Pancreas (tissue), 10 donors: ENCODE data around the gene SH2B3. TPM values are rescaled to one million over a fixed set of nuclear protein-coding genes. Genes with fewer than 3 reads are reported as not detected.

Experiments
- ATAC-seq, 4 donors: fragments of 200-7000 bp; cut with Tn5 transposase; one replicate each; pipeline versions ENCODE4 v1.8.0 to v1.9.1; 2020; ENCODE audit warnings: mild to moderate bottlenecking in 4 of 4, moderate library complexity in 4 of 4
- DNase-seq, 6 donors: peaks; one replicate each; pipeline ENCODE4 v3.0.0-alpha.2; 2020
- FAIRE-seq: peaks from 2 replicates; lab custom pipeline; 2012; peaks lifted over from hg19 to GRCh38; lab: Jason Lieb, UNC
- H3K27ac ChIP-seq, 4 donors: fragments of 200-600 bp; sonication (generic); 1 replicate in 3 of 4; 2 replicates in 1 of 4; pipeline versions ENCODE4 v1.5.0 to v1.8.0; 2020
- H3K27me3 ChIP-seq, 4 donors: fragments of 200-600 bp; one replicate each; pipeline ENCODE4 v1.8.0; 2021
- H3K36me3 ChIP-seq, 3 donors: fragments of 200-600 bp; sonication (generic) in 1 of 3; one replicate each; pipeline versions ENCODE4 v1.5.0 to v1.8.0; 2020 to 2021
- H3K4me1 ChIP-seq, 3 donors: fragments of 200-600 bp; one replicate each; pipeline ENCODE4 v1.8.0; 2021
- H3K4me3 ChIP-seq, 4 donors: fragments of 200-600 bp; sonication (generic) in 2 of 4; one replicate each; pipeline versions ENCODE4 v1.5.0 to v1.8.0; 2020 to 2021
- H3K9me3 ChIP-seq, 4 donors: fragments of 200-600 bp; one replicate each; pipeline ENCODE4 v1.8.0; 2021
- CTCF ChIP-seq, 4 donors: fragments of 200-600 bp; sonication (generic) in 3 of 4; IDR thresholded peaks; one replicate each; pipeline versions ENCODE4 v1.5.0 to v1.8.0; 2021; ENCODE audit warnings: antibody characterized with exemption in 4 of 4
- WGBS, 2 donors: extraction: QIAGEN DNeasy Blood & Tissue Kit; methylation state at CpG; one replicate each; pipeline ENCODE4 v1.1.7; 2013; 5-methylcytosine and 5-hydroxymethylcytosine counted together
- intact Hi-C, 3 donors: fragments of 100-400 bp; cut with DNase I; formaldehyde crosslinking; loops; one replicate each; pipeline versions ENCODE4 v1.11.1 to v1.14.2; 2022
- polyA plus RNA-seq, 2 donors: library from polyadenylated mRNA; stranded (reverse); fragments of 200-250 nt; gene quantifications; one replicate each; pipeline ENCODE4 v1.2.3, GENCODE V29; 2013
- total RNA-seq, 6 donors: library from RNA; stranded (reverse); fragmentation: NEBNext Ultra II Directional in 4 of 6; extraction: Animal tissue kit (Norgen Biotek cat#: 25700) in 4 of 6; gene quantifications; one replicate each; pipeline versions ENCODE4 v1.2.1 to v1.2.4, GENCODE V29; 2021 to 2023
- donor health status: healthy with polysubstance abuse.
- donor health status: DM: no; HTN: no; CAD: no; lungs with moderate emphysema.
- donor health status: DM: no; HTN: no; CAD: no.
- donor health status: control.
- donor health status: control.
- donor health status: Bipolar disorder and iron deficiency.
- donor health status: DM: yes; HTN: yes; CAD: no.
- donor health status: DM: no; HTN: no; CAD: no.
- donor health status: DM: no; HTN: no; CAD: no.
- donor health status: DM: yes; HTN: yes; CAD: no.

Gene SH2B3
- total and polyA plus RNA-seq, 8 donors = 2.8 to 15.0 (median 6.5) TPM

- Histone ChIP-seq H3K4me1 (peaks cover 0 to 6% (median 3%) of the 10 kb centered on the region in 3 donors), H3K36me3 (no peaks in the 10 kb centered on the region), H3K27ac (no peak overlapping the region), H3K4me3 (no peak overlapping the region), H3K27me3 (no peaks in the 10 kb centered on the region), H3K9me3 (no peaks in the 10 kb centered on the region)
- ATAC-seq (no peak), FAIRE-seq (no peak), DNase-seq (no peak)
- intact Hi-C loops = no loop called here
- TF ChIP-seq CTCF (IDR thresholded peaks at IDR 0.05) = no peak
- 87 to 94% methylated on average over 11 of the region's 11 CpGs for whole genome bisulfite sequencing, 2 donors
These were observed 20.8 kb downstream of the SH2B3 start for GRCh38 chr12:111426344-111427185.

- ATAC-seq (no peak), DNase-seq (no peak), FAIRE-seq (no peak)
- H3K27me3 ChIP-seq = no peaks in the 10 kb centered on the region
- H3K27ac ChIP-seq = no peak overlapping the region
- TF ChIP-seq CTCF (IDR thresholded peaks at IDR 0.05) = no peak
- no peaks in the 10 kb centered on the region for H3K36me3 ChIP-seq
- H3K4me1 ChIP-seq = peaks cover 7 to 16% (median 11%) of the 10 kb centered on the region in 3 donors
- H3K4me3 ChIP-seq = no peak overlapping the region
- 94 to 95% methylated on average over 7 of the region's 7 CpGs for WGBS, 2 donors
- intact Hi-C loops = no loop called here
- no peaks in the 10 kb centered on the region for H3K9me3 ChIP-seq
These were observed 21.8 kb downstream of the SH2B3 start for GRCh38 chr12:111427417-111428074.

- H3K4me3 ChIP-seq = no peak overlapping the region
- ATAC-seq (peak in 1 of 4 donors; percentile 8), FAIRE-seq (no peak), DNase-seq (no peak)
- no peaks in the 10 kb centered on the region for H3K27me3 ChIP-seq
- no peak for TF ChIP-seq CTCF (IDR thresholded peaks at IDR 0.05)
- 83 to 85% methylated on average over 9 of the region's 9 CpGs for WGBS, 2 donors
- H3K4me1 ChIP-seq = peaks cover 14 to 19% (median 16%) of the 10 kb centered on the region in 3 donors
- H3K27ac ChIP-seq = no peak overlapping the region
- no peaks in the 10 kb centered on the region for H3K9me3 ChIP-seq
- intact Hi-C loops = no loop called here
- H3K36me3 ChIP-seq = no peaks in the 10 kb centered on the region
These were observed 22.5 kb downstream of the SH2B3 start for GRCh38 chr12:111428081-111428727.

DNA sequence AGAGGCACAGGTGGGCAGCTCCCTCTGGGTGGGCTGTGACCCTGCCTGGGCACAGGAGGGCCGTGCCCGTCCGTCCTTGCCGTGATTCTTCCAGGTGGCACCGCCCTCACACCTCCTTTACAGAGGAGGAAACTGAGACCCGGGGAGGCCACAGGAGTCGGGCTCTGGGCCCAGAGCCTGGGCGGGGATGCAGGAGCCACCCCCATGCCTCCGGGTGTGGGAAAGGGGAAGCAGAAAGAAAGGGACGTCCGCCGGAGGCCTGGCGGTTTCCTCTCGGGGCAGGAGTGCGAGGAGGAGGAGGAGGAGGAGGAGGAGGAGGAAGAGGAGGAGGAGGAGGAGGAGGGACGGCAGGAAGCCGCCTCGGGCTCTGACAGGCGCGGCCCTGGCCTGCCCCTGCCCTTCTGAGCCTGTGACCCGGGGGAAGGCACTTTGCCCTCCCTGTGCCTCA, 23.0 kb downstream of the SH2B3 start:
- TF ChIP-seq CTCF (IDR thresholded peaks at IDR 0.05) = no peak
- Histone ChIP-seq H3K4me1 (peaks cover 14 to 21% (median 19%) of the 10 kb centered on the region in 3 donors), H3K27me3 (no peaks in the 10 kb centered on the region), H3K27ac (no peak overlapping the region), H3K9me3 (no peaks in the 10 kb centered on the region), H3K36me3 (no peaks in the 10 kb centered on the region), H3K4me3 (no peak overlapping the region)
- ATAC-seq = peak in 2 of 4 donors; percentile 19 to 63
- WGBS, 2 donors = 74 to 92% methylated on average over 13 to 18 of the region's 21 CpGs
- DNase-seq = peak in 3 of 6 donors; percentile 12 to 62 (median 56)
- intact Hi-C loops = no loop called here
- no peak for FAIRE-seq
